ENCODE data around the gene CTSD. TPM values are rescaled to one million over a fixed set of nuclear protein-coding genes. Genes with fewer than 3 reads are reported as not detected.

The CTSD gene
- total RNA-seq, 1 experiment from 2014 or later = 158 TPM

GRCh38 chr11:1782831-1783724, 19.4 kb upstream of the CTSD start:
- Histone ChIP-seq H3K18ac (ENCODE audit: insufficient read length, low read depth, low read length) (no peak overlapping the region), H3K9ac (ENCODE audit: extremely low read depth, insufficient read length, low read length) (no peak overlapping the region), H2BK20ac (ENCODE audit: low read depth, low read length, poor library complexity, severe bottlenecking) (no peak overlapping the region), H3K27ac (ENCODE audit: insufficient read length, low read depth, low read length) (no peak overlapping the region), H3T11ph (ENCODE audit: low read length) (no peak overlapping the region), H3K23ac (ENCODE audit: insufficient read length, low read depth, low read length) (no peak overlapping the region), H3K79me1 (ENCODE audit: insufficient read depth, low read depth, low read length, poor library complexity, severe bottlenecking) (no peaks in the 10 kb centered on the region), H3K56ac (ENCODE audit: insufficient read length, low read depth, low read length) (no peak overlapping the region), H4K91ac (ENCODE audit: insufficient read length, low read depth, low read length) (no peak overlapping the region), H4K20me1 (ENCODE audit: control insufficient read depth, insufficient read depth, insufficient read length) (no peaks in the 10 kb centered on the region), H3K4ac (ENCODE audit: low read depth, low read length) (no peak overlapping the region), H3K4me2 (ENCODE audit: insufficient read depth, insufficient read length, low read length) (no peak overlapping the region), H3K23me2 (ENCODE audit: insufficient read length, low read depth, low read length, poor library complexity, severe bottlenecking) (no peaks in the 10 kb centered on the region), H3K79me2 (ENCODE audit: insufficient read depth, low read length) (no peaks in the 10 kb centered on the region), H2AFZ (ENCODE audit: low read length) (no peak overlapping the region), H4K5ac (ENCODE audit: insufficient read length, low read depth, low read length) (no peak overlapping the region), H3K9me3 (ENCODE audit: control insufficient read depth, low read depth, low read length) (no peaks in the 10 kb centered on the region), H2AK5ac (ENCODE audit: insufficient read length, low read length) (no peak overlapping the region), H2BK15ac (ENCODE audit: low read depth, low read length) (no peak overlapping the region), H4K8ac (replicated peaks; ENCODE audit: insufficient read length, low read depth, low read length) (no peak overlapping the region), H3K27me3 (ENCODE audit: insufficient read depth, low read length) (no peaks in the 10 kb centered on the region), H3K4me1 (ENCODE audit: insufficient read depth, low read length) (no peaks in the 10 kb centered on the region), H2BK120ac (ENCODE audit: low read depth, low read length, poor library complexity, severe bottlenecking) (no peak overlapping the region), H3K14ac (ENCODE audit: insufficient read depth, low read length) (no peak overlapping the region), H2BK12ac (ENCODE audit: insufficient read length, low read depth, low read length) (no peak overlapping the region), H2BK5ac (ENCODE audit: insufficient read length, low read length) (no peak overlapping the region)
- Mint-ChIP-seq H3K27me3 (ENCODE audit: low read depth) (peaks cover 43% of the 10 kb centered on the region), H3K4me1 (peaks cover 20 to 34% of the 10 kb centered on the region in 2 experiments), H3K36me3 (ENCODE audit: insufficient read depth in 1 of 3, low read depth in 3 of 3) (peaks cover 0 to 4% (median 0%) of the 10 kb centered on the region in 3 experiments; a peak in 2 of 7 replicates), H3K9me3 (peaks cover 0 to 11% of the 10 kb centered on the region in 2 experiments; a peak in 3 of 5 replicates), H3K27ac (peak overlapping the region in 1 of 3 experiments; percentile 96; a peak in 1 of 7 replicates), H3K4me3 (no peak overlapping the region)
- DNase-seq = no peak
- WGBS (ENCODE audit: extremely low coverage, insufficient read length, low lambda C conversion rate) = no CpG with 5 or more reads among the region's 20 CpGs
- no peak for TF ChIP-seq CTCF (conservative IDR thresholded peaks at IDR 0.05)
